GM18858 (cell line): ENCODE measurements around the gene FFAR2.
"Not testable (repeated sequence)": the region's sequence is repeated elsewhere in the genome, so short reads cannot be mapped to it uniquely, and the experiment has no call there.

Source experiments
- ATAC-seq: cut with Tn5 transposase; IDR thresholded peaks from one replicate; pipeline ENCODE4 v1.9.1; 2021; ENCODE audit not compliant: unreplicated experiment

The FFAR2 gene

GRCh38 chr19:35447606-35448469, at the start of gene FFAR2:
TSS of gene FFAR2 (plus strand) at chr19:35448257. CDS start at chr19:35449715, 1,458 bp downstream.
- ATAC-seq: no peak

- ATAC-seq: no peak
These were observed 49.5 kb upstream of the FFAR2 start for GRCh38 chr19:35398570-35398969.

- no peak for ATAC-seq
These were observed 48.8 kb upstream of the FFAR2 start for GRCh38 chr19:35399231-35399630.

- no peak for ATAC-seq
These were observed 47.9 kb upstream of the FFAR2 start for GRCh38 chr19:35399948-35400772.

GRCh38 chr19:35400773-35401100, 47.3 kb upstream of the FFAR2 start:
- no peak for ATAC-seq

GRCh38 chr19:35401416-35401815, 46.6 kb upstream of the FFAR2 start:
- ATAC-seq: not testable (repeated sequence)

- ATAC-seq: no peak
These were observed 44.8 kb upstream of the FFAR2 start for GRCh38 chr19:35403116-35403760.

GRCh38 chr19:35404879-35405622, 43.0 kb upstream of the FFAR2 start:
- ATAC-seq: peak; percentile 74

- no peak for ATAC-seq
These were observed 40.4 kb upstream of the FFAR2 start for GRCh38 chr19:35407619-35408018.

- ATAC-seq: no peak
These were observed 39.5 kb upstream of the FFAR2 start for GRCh38 chr19:35408284-35409171.

- no peak for ATAC-seq
These were observed 38.9 kb upstream of the FFAR2 start for GRCh38 chr19:35409191-35409590.

- ATAC-seq: no peak
These were observed 37.6 kb upstream of the FFAR2 start for GRCh38 chr19:35410487-35410886.

- no peak for ATAC-seq
These were observed 33.6 kb upstream of the FFAR2 start for GRCh38 chr19:35414442-35414841.

GRCh38 chr19:35416331-35416730, 31.7 kb upstream of the FFAR2 start:
- no peak for ATAC-seq

GRCh38 chr19:35417278-35417677, 30.8 kb upstream of the FFAR2 start:
- no peak for ATAC-seq

GRCh38 chr19:35417713-35418534, 30.1 kb upstream of the FFAR2 start:
- ATAC-seq: no peak

GRCh38 chr19:35419046-35419445, 29.0 kb upstream of the FFAR2 start:
- ATAC-seq: no peak

GRCh38 chr19:35419805-35420204, 28.3 kb upstream of the FFAR2 start:
- ATAC-seq: no peak

GRCh38 chr19:35421362-35421761, 26.7 kb upstream of the FFAR2 start:
- ATAC-seq: no peak
